GM19397 (cell line): ENCODE results near the gene SSR1.
"Not testable (repeated sequence)": the region's sequence is repeated elsewhere in the genome, so short reads cannot be mapped to it uniquely, and the experiment has no call there.

Source experiments
- ATAC-seq: cut with Tn5 transposase; IDR thresholded peaks from one replicate; pipeline ENCODE4 v1.9.1; 2021; ENCODE audit warnings: mild to moderate bottlenecking, moderate library complexity; ENCODE audit not compliant: unreplicated experiment

SSR1 gene

GRCh38 chr6:7283676-7284075, 29.3 kb downstream of the SSR1 start:
- no peak for ATAC-seq

- no peak for ATAC-seq
Measured at GRCh38 chr6:7282097-7282906, 30.7 kb downstream of the SSR1 start.

- ATAC-seq, result no peak
Measured at GRCh38 chr6:7276199-7276524, 36.8 kb downstream of the SSR1 start.

- ATAC-seq, result not testable (repeated sequence)
Measured at GRCh38 chr6:7274525-7274924, 38.5 kb downstream of the SSR1 start.

GRCh38 chr6:7273709-7274108, 39.3 kb downstream of the SSR1 start:
- no peak for ATAC-seq

- no peak for ATAC-seq
Measured at GRCh38 chr6:7271205-7271534, 41.8 kb downstream of the SSR1 start.

GRCh38 chr6:7270320-7271204, 42.4 kb downstream of the SSR1 start:
- ATAC-seq, result no peak

GRCh38 chr6:7269816-7270215, 43.2 kb downstream of the SSR1 start:
- no peak for ATAC-seq

- no peak for ATAC-seq
Measured at GRCh38 chr6:7268816-7269555, 44.0 kb downstream of the SSR1 start.

- no peak for ATAC-seq
Measured at GRCh38 chr6:7268362-7268761, 44.6 kb downstream of the SSR1 start.

- no peak for ATAC-seq
Measured at GRCh38 chr6:7267466-7268091, 45.4 kb downstream of the SSR1 start.

GRCh38 chr6:7267071-7267465, 45.9 kb downstream of the SSR1 start:
- no peak for ATAC-seq

GRCh38 chr6:7265385-7265726, 47.6 kb downstream of the SSR1 start:
- not testable (repeated sequence) for ATAC-seq

- no peak for ATAC-seq
Measured at GRCh38 chr6:7264686-7265384, 48.2 kb downstream of the SSR1 start.

- no peak for ATAC-seq
Measured at GRCh38 chr6:7264041-7264440, 49.0 kb downstream of the SSR1 start.

- ATAC-seq, result not testable (repeated sequence)
Measured at GRCh38 chr6:7263519-7263805, 49.5 kb downstream of the SSR1 start.

GRCh38 chr6:7262746-7263518, 50.1 kb downstream of the SSR1 start:
- ATAC-seq, result no peak

- ATAC-seq, result no peak
Measured at GRCh38 chr6:7261852-7262461, 51.0 kb downstream of the SSR1 start.

GRCh38 chr6:7261032-7261841, 51.8 kb downstream of the SSR1 start:
- peak; percentile 65 for ATAC-seq
